OCI-LY1 (cell line): ENCODE measurements around the gene B3GALT6.
A peak's percentile ranks its signal among the peaks of the same experiment; 100 is the strongest.

ENCODE experiments used
- H2AFZ ChIP-seq: fragments of 200-600 bp; sonication (generic), shearing (Covaris generic); 2 replicates; pipeline ENCODE4 v1.6.0; 2014; ENCODE audit warnings: antibody characterized with exemption, mild to moderate bottlenecking, low read length
- H3F3A ChIP-seq: fragments of 200-600 bp; sonication (generic), shearing (Covaris generic); 2 replicates; pipeline ENCODE4 v1.6.0; 2014; ENCODE audit warnings: mild to moderate bottlenecking, antibody characterized with exemption, low read length, moderate library complexity; ENCODE audit not compliant: insufficient read depth
- H3K27ac ChIP-seq: fragments of 200-600 bp; sonication (generic); 2 replicates; pipeline ENCODE4 v1.5.1; 2014; ENCODE audit warnings: low read length, mixed run types, mild to moderate bottlenecking, low read depth; ENCODE audit not compliant: poor library complexity, severe bottlenecking
- H3K27me3 ChIP-seq: fragments of 200-600 bp; sonication (generic); 2 replicates; pipeline ENCODE4 v1.6.0; 2014; ENCODE audit warnings: antibody characterized with exemption, mild to moderate bottlenecking, low read length, moderate library complexity; ENCODE audit not compliant: insufficient read depth
- H3K36me3 ChIP-seq: fragments of 200-600 bp; sonication (generic); 2 replicates; pipeline ENCODE4 v1.6.1; 2014; ENCODE audit warnings: mild to moderate bottlenecking, antibody characterized with exemption, low read length, moderate library complexity, mixed read lengths; ENCODE audit not compliant: insufficient read depth
- H3K4me1 ChIP-seq: fragments of 200-600 bp; sonication (generic); 2 replicates; pipeline ENCODE4 v1.5.1; 2014; ENCODE audit warnings: mild to moderate bottlenecking, low read length, moderate library complexity; ENCODE audit not compliant: insufficient read depth, severe bottlenecking
- H3K4me2 ChIP-seq: fragments of 200-600 bp; sonication (generic), shearing (Covaris generic); 2 replicates; pipeline ENCODE4 v1.6.1; 2014; ENCODE audit warnings: low read length
- H3K4me3 ChIP-seq: fragments of 200-600 bp; sonication (generic); 2 replicates; pipeline ENCODE4 v1.5.1; 2014; ENCODE audit warnings: low read length, low read depth, mild to moderate bottlenecking, mixed read lengths; ENCODE audit not compliant: poor library complexity, severe bottlenecking
- H3K79me2 ChIP-seq: fragments of 200-600 bp; shearing (Covaris generic); 2 replicates; pipeline ENCODE4 v1.6.1; 2016; ENCODE audit warnings: mixed run types, low read length, mixed read lengths; ENCODE audit not compliant: insufficient read depth
- H3K9ac ChIP-seq: fragments of 200-600 bp; sonication (generic), shearing (Covaris generic); 2 replicates; pipeline ENCODE4 v1.6.1; 2014; ENCODE audit warnings: mild to moderate bottlenecking, low read length, mixed read lengths
- H3K9me2 ChIP-seq: fragments of 200-600 bp; sonication (generic), shearing (Covaris generic); 2 replicates; pipeline ENCODE4 v1.6.1; 2014; ENCODE audit warnings: low read depth, mild to moderate bottlenecking, low read length, mixed read lengths
- H3K9me3 ChIP-seq: fragments of 200-600 bp; shearing (Covaris generic); 2 replicates; pipeline ENCODE4 v1.6.1; 2014; ENCODE audit warnings: low read length, mixed read lengths
- H4K20me1 ChIP-seq: fragments of 200-600 bp; sonication (generic), shearing (Covaris generic); 2 replicates; pipeline ENCODE4 v1.6.0; 2016; ENCODE audit warnings: mild to moderate bottlenecking, low read length; ENCODE audit not compliant: insufficient read depth
- EZH2 ChIP-seq: fragments of 200-600 bp; sonication (generic), shearing (Covaris generic); IDR thresholded peaks from 2 replicates; pipeline ENCODE4 v1.8.0; 2017; ENCODE audit warnings: borderline replicate concordance, mixed run types, mild to moderate bottlenecking, antibody characterized with exemption, low read length, moderate library complexity, mixed read lengths
- TF ChIP-seq, protein P1 (sequence below): fragments of 200-600 bp; sonication (generic), shearing (Covaris generic); IDR thresholded peaks from 2 replicates; pipeline ENCODE4 v1.5.1; 2017; ENCODE audit warnings: mild to moderate bottlenecking, antibody characterized with exemption, low read length, moderate library complexity, mixed read lengths

The B3GALT6 gene

DNA sequence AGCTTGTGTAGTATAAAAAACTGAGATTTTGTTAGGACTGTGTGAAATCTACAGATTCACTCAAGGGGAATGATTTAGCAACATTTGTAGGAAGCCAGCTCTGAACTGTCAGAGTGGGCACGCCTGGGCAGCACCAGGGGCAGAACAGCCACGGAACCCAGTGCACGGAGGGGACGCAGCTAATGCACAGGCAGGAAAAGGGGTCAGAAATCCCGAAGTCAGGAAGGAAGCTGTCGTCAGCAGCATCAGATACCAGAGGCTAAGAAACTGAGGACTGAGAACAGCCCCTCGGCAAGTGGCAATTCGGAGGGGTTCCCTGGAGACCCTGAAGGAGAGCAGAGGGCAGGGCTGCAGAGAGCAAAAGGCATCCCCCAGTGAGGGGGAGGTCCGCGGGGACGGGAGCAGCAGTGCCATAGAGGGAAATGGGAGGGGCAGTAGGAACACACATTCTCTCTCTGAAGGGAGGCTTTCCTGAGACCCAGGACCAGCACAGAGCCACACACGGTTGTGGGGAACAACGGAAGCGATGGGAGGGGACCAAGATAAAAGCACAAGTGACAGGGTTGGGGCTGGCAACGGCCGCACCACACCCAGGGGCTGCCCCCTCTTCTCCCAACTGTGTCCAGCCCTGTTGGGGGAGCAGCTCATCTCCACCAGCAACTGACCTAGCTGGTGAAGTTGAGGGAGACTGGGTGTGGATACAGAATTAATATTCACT is 29.0 kb downstream of the B3GALT6 start:
- Histone ChIP-seq H3K9ac (peak overlapping the region; percentile 9; the same call in 1 of the 2 replicates), H2AFZ (no peak overlapping the region), H4K20me1 (no peaks in the 10 kb centered on the region), H3K4me3 (no peak overlapping the region), H3K79me2 (no peaks in the 10 kb centered on the region), H3K4me1 (peaks cover 14% of the 10 kb centered on the region), H3K9me2 (no peaks in the 10 kb centered on the region), H3K4me2 (peak overlapping the region; percentile 2; the same call in 1 of the 2 replicates), H3K36me3 (peaks cover 59% of the 10 kb centered on the region), H3K9me3 (no peaks in the 10 kb centered on the region), H3K27ac (peak overlapping the region; percentile 70), H3F3A (no peaks in the 10 kb centered on the region), H3K27me3 (no peaks in the 10 kb centered on the region)
- no peak for TF ChIP-seq EZH2
- TF ChIP-seq, protein P1, sequence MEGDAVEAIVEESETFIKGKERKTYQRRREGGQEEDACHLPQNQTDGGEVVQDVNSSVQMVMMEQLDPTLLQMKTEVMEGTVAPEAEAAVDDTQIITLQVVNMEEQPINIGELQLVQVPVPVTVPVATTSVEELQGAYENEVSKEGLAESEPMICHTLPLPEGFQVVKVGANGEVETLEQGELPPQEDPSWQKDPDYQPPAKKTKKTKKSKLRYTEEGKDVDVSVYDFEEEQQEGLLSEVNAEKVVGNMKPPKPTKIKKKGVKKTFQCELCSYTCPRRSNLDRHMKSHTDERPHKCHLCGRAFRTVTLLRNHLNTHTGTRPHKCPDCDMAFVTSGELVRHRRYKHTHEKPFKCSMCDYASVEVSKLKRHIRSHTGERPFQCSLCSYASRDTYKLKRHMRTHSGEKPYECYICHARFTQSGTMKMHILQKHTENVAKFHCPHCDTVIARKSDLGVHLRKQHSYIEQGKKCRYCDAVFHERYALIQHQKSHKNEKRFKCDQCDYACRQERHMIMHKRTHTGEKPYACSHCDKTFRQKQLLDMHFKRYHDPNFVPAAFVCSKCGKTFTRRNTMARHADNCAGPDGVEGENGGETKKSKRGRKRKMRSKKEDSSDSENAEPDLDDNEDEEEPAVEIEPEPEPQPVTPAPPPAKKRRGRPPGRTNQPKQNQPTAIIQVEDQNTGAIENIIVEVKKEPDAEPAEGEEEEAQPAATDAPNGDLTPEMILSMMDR, result no peak

DNA sequence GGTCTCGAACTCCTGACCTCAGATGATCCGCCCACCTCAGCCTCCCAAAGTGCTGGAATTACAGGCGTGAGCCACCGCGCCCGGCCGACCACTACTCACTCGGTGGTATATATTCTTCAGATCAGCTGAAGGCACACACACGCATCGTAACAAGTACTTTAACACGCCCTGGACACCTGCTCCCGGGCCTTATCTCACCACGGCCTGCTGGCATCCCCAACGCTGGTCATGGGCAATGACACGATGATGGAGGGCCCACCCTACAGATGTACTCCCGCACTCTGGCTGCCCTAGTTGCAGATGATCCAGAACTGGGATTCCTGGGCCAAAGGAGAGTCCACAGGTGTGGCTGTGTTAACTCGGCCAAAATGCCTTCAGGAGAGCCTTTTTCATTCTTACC is 30.0 kb downstream of the B3GALT6 start:
- H3F3A ChIP-seq, result no peaks in the 10 kb centered on the region
- no peaks in the 10 kb centered on the region for H4K20me1 ChIP-seq
- H3K79me2 ChIP-seq, result no peaks in the 10 kb centered on the region
- no peak overlapping the region for H3K27ac ChIP-seq
- H3K27me3 ChIP-seq, result no peaks in the 10 kb centered on the region
- no peak overlapping the region for H3K4me3 ChIP-seq
- H3K4me1 ChIP-seq, result peaks cover 14% of the 10 kb centered on the region
- no peak overlapping the region for H3K4me2 ChIP-seq
- no peaks in the 10 kb centered on the region for H3K9me2 ChIP-seq
- TF ChIP-seq, protein P1, result no peak
- no peak for TF ChIP-seq EZH2
- no peak overlapping the region for H2AFZ ChIP-seq
- no peaks in the 10 kb centered on the region for H3K9me3 ChIP-seq
- H3K36me3 ChIP-seq, result peaks cover 53% of the 10 kb centered on the region
- H3K9ac ChIP-seq, result no peak overlapping the region

DNA sequence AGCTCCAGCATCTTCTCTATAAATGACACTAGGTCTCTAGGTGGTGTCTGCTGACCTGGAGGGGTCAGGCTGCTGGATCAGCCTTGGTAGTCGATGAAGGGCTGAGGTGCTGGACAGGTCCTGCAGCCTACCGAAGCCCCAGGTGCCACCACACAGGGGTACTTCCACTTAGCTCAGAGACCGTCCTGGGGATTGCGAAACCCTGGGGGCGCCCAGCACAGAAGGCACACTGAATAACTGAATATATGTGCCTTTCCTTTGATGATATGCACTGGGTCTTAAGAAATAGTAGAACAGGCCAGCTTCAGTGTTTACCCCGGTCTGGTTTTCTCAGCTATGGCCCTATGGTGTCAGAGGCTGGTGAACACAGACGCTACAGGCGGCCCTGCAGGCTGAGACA is 30.7 kb downstream of the B3GALT6 start:
- Histone ChIP-seq H3F3A (no peaks in the 10 kb centered on the region), H3K36me3 (peaks cover 59% of the 10 kb centered on the region), H3K4me2 (no peak overlapping the region), H3K9me3 (no peaks in the 10 kb centered on the region), H3K9ac (no peak overlapping the region), H3K9me2 (no peaks in the 10 kb centered on the region), H3K4me3 (no peak overlapping the region), H3K27ac (no peak overlapping the region), H3K27me3 (no peaks in the 10 kb centered on the region), H3K4me1 (peaks cover 14% of the 10 kb centered on the region), H3K79me2 (no peaks in the 10 kb centered on the region), H4K20me1 (no peaks in the 10 kb centered on the region), H2AFZ (no peak overlapping the region)
- no peak for TF ChIP-seq EZH2
- TF ChIP-seq, protein P1, result no peak
